ENCODE measurements around the gene FHIT.

Gene FHIT

GRCh38 chr3:60304112-60304511 is 947.1 kb downstream of the FHIT start:
- no peak for DNase-seq (ENCODE audit: low spot score)

GRCh38 chr3:60303160-60303559 is 948.1 kb downstream of the FHIT start:
- DNase-seq (ENCODE audit: low spot score) = no peak

GRCh38 chr3:60301142-60301541 is 950.1 kb downstream of the FHIT start:
- no peak for DNase-seq (ENCODE audit: low spot score)

GRCh38 chr3:60298141-60298540 is 953.1 kb downstream of the FHIT start:
- DNase-seq (ENCODE audit: low spot score) = no peak

- peak; percentile 32 for DNase-seq (ENCODE audit: low spot score)
Measured at GRCh38 chr3:60294181-60294580, 957.1 kb downstream of the FHIT start.

- DNase-seq (ENCODE audit: low spot score) = no peak
Measured at GRCh38 chr3:60291115-60291514, 960.1 kb downstream of the FHIT start.

GRCh38 chr3:60290122-60290492 is 961.1 kb downstream of the FHIT start:
- DNase-seq (ENCODE audit: low spot score) = no peak

GRCh38 chr3:60289341-60290121 is 961.7 kb downstream of the FHIT start:
- no peak for DNase-seq (ENCODE audit: low spot score)

GRCh38 chr3:60282866-60283265 is 968.4 kb downstream of the FHIT start:
- peak; percentile 4 for DNase-seq (ENCODE audit: low spot score)

GRCh38 chr3:60281970-60282369 is 969.3 kb downstream of the FHIT start:
- DNase-seq (ENCODE audit: low spot score) = no peak

- DNase-seq (ENCODE audit: low spot score) = no peak
Measured at GRCh38 chr3:60277361-60277800, 973.9 kb downstream of the FHIT start.

- no peak for DNase-seq (ENCODE audit: low spot score)
Measured at GRCh38 chr3:60276615-60277014, 974.6 kb downstream of the FHIT start.

GRCh38 chr3:60274646-60275045 is 976.6 kb downstream of the FHIT start:
- no peak for DNase-seq (ENCODE audit: low spot score)

- no peak for DNase-seq (ENCODE audit: low spot score)
Measured at GRCh38 chr3:60274098-60274497, 977.2 kb downstream of the FHIT start.

- DNase-seq (ENCODE audit: low spot score) = no peak
Measured at GRCh38 chr3:60269829-60270266, 981.4 kb downstream of the FHIT start.

- DNase-seq (ENCODE audit: low spot score) = no peak
Measured at GRCh38 chr3:60269377-60269776, 981.9 kb downstream of the FHIT start.

- no peak for DNase-seq (ENCODE audit: low spot score)
Measured at GRCh38 chr3:60268123-60268522, 983.1 kb downstream of the FHIT start.

GRCh38 chr3:60266444-60266843 is 984.8 kb downstream of the FHIT start:
- no peak for DNase-seq (ENCODE audit: low spot score)

GRCh38 chr3:60263191-60263590 is 988.1 kb downstream of the FHIT start:
- no peak for DNase-seq (ENCODE audit: low spot score)

GRCh38 chr3:60262546-60262945 is 988.7 kb downstream of the FHIT start:
- no peak for DNase-seq (ENCODE audit: low spot score)

- no peak for DNase-seq (ENCODE audit: low spot score)
Measured at GRCh38 chr3:60260546-60260945, 990.7 kb downstream of the FHIT start.

- no peak for DNase-seq (ENCODE audit: low spot score)
Measured at GRCh38 chr3:60250810-60251209, 1000.4 kb downstream of the FHIT start.

GRCh38 chr3:60250206-60250605 is 1001.0 kb downstream of the FHIT start:
- no peak for DNase-seq (ENCODE audit: low spot score)

- DNase-seq (ENCODE audit: low spot score) = no peak
Measured at GRCh38 chr3:60246361-60246760, 1004.9 kb downstream of the FHIT start.
